Right lobe of liver (tissue), 6 donors: ENCODE data around the gene CAMSAP2. TPM values are rescaled to one million over a fixed set of nuclear protein-coding genes. Genes with fewer than 3 reads are reported as not detected.

Source experiments
- ATAC-seq, 4 donors: fragments of 200-7000 bp; cut with Tn5 transposase; one replicate each; pipeline ENCODE4 v1.9.1; 2020; ENCODE audit warnings: mild to moderate bottlenecking in 4 of 4, moderate library complexity in 4 of 4
- DNase-seq, 3 donors: peaks; one replicate each; pipeline ENCODE4 v3.0.0-alpha.2; 2020
- H3K27ac ChIP-seq, 3 donors: fragments of 200-600 bp; one replicate each; pipeline ENCODE4 v1.8.0; 2022
- H3K27me3 ChIP-seq, 2 donors: fragments of 200-600 bp; one replicate each; pipeline ENCODE4 v1.8.0; 2022
- H3K36me3 ChIP-seq, 4 donors: fragments of 200-600 bp; sonication (generic) in 1 of 4; one replicate each; pipeline versions ENCODE4 v1.5.1 to v1.8.0; 2017 to 2022; ENCODE audit warnings: control low read depth in 1 of 4
- H3K4me1 ChIP-seq, 4 donors: fragments of 200-600 bp; sonication (generic) in 1 of 4; one replicate each; pipeline versions ENCODE4 v1.5.1 to v1.8.0; 2017 to 2022; ENCODE audit warnings: control low read depth in 1 of 4
- H3K4me3 ChIP-seq, 3 donors: fragments of 200-600 bp; one replicate each; pipeline ENCODE4 v1.8.0; 2022
- H3K9me3 ChIP-seq, 4 donors: fragments of 200-600 bp; sonication (generic) in 1 of 4; one replicate each; pipeline versions ENCODE4 v1.5.1 to v1.8.0; 2017 to 2022; ENCODE audit warnings: control low read depth in 1 of 4
- CTCF ChIP-seq, 4 donors: fragments of 200-600 bp in 3 of 4; fragments of 450-650 bp in 1 of 4; IDR thresholded peaks; one replicate each; pipeline versions ENCODE4 v1.5.1 to v1.8.0; 2016 to 2022; ENCODE audit warnings: antibody characterized with exemption in 4 of 4, mild to moderate bottlenecking in 2 of 4
- POLR2A ChIP-seq: fragments of 450-650 bp; IDR thresholded peaks from one replicate; pipeline ENCODE4 v1.6.1; 2017; ENCODE audit warnings: antibody characterized with exemption, mild to moderate bottlenecking
- WGBS: methylation state at CpG from one replicate; pipeline ENCODE4 v1.1.6; 2018; ENCODE audit warnings: low coverage, low lambda C conversion rate; ENCODE audit not compliant: insufficient coverage; ENCODE audit errors: missing lambda C conversion rate; 5-methylcytosine and 5-hydroxymethylcytosine counted together
- intact Hi-C, 2 donors: fragments of 100-400 bp; cut with DNase I; formaldehyde crosslinking; loops; one replicate each; pipeline versions ENCODE4 v1.11.2 to v1.14.1; 2022
- total RNA-seq, 6 experiments: library from RNA; depleted of rRNA in 2 of 6; stranded (reverse); fragments of >200 nt in 2 of 6; fragmentation: NEBNext Ultra II Directional in 3 of 6; extraction: Animal tissue kit (Norgen Biotek cat#: 25700) in 3 of 6; gene quantifications; one replicate each; pipeline versions ENCODE4 v1.1.0 to v1.2.4, GENCODE V29; 2016 to 2023
- donor health status: DM: no; HTN: yes; CAD: no.
- donor health status: DM: no; HTN: no; CAD: no.
- donor health status: DM: no; HTN: no; CAD: no.
- donor health status: DM: no; HTN: yes; CAD: no.
- donor health status: DM: no; HTN: yes; CAD: no.

The CAMSAP2 gene
- total RNA-seq, 6 experiments from 2014 or later: 4.0 to 12.5 (median 8.0) TPM

- H3K27me3 ChIP-seq: no peaks in the 10 kb centered on the region
- TF ChIP-seq POLR2A: no peak
- TF ChIP-seq CTCF (IDR thresholded peaks at IDR 0.05): no peak
- H3K4me3 ChIP-seq: no peak overlapping the region
- ATAC-seq (no peak), DNase-seq (no peak)
- no peaks in the 10 kb centered on the region for H3K36me3 ChIP-seq
- H3K27ac ChIP-seq: no peak overlapping the region
- no peaks in the 10 kb centered on the region for H3K9me3 ChIP-seq
- intact Hi-C loops: no loop called here
- H3K4me1 ChIP-seq: no peaks in the 10 kb centered on the region
These were observed 38.3 kb downstream of the CAMSAP2 start for GRCh38 chr1:200776949-200777348.

GRCh38 chr1:200778766-200779165, 40.1 kb downstream of the CAMSAP2 start:
- H3K27ac ChIP-seq: no peak overlapping the region
- TF ChIP-seq POLR2A (no peak), CTCF (IDR thresholded peaks at IDR 0.05) (no peak)
- DNase-seq: no peak
- intact Hi-C loops: no loop called here
- H3K4me1 ChIP-seq: no peaks in the 10 kb centered on the region
- H3K9me3 ChIP-seq: no peaks in the 10 kb centered on the region
- H3K4me3 ChIP-seq: no peak overlapping the region
- 62% methylated on average over 4 of the region's 4 CpGs for WGBS
- no peaks in the 10 kb centered on the region for H3K27me3 ChIP-seq
- no peaks in the 10 kb centered on the region for H3K36me3 ChIP-seq
- no peak for ATAC-seq

- Histone ChIP-seq H3K36me3 (no peaks in the 10 kb centered on the region), H3K4me1 (no peaks in the 10 kb centered on the region), H3K9me3 (no peaks in the 10 kb centered on the region), H3K4me3 (no peak overlapping the region), H3K27ac (no peak overlapping the region), H3K27me3 (no peaks in the 10 kb centered on the region)
- no peak for DNase-seq
- 81% methylated on average over 2 of the region's 2 CpGs for WGBS
- intact Hi-C loops: no loop called here
- ATAC-seq: no peak
- TF ChIP-seq CTCF (IDR thresholded peaks at IDR 0.05): no peak
- TF ChIP-seq POLR2A: no peak
These were observed 40.6 kb downstream of the CAMSAP2 start for GRCh38 chr1:200779326-200779725.

GRCh38 chr1:200780545-200781369, 42.1 kb downstream of the CAMSAP2 start:
- DNase-seq (no peak), ATAC-seq (peak in 1 of 4 donors; percentile 44)
- WGBS: 57% methylated on average over 5 of the region's 5 CpGs
- H3K27ac ChIP-seq: no peak overlapping the region
- H3K4me3 ChIP-seq: no peak overlapping the region
- TF ChIP-seq CTCF (IDR thresholded peaks at IDR 0.05) (no peak), POLR2A (no peak)
- no peaks in the 10 kb centered on the region for H3K4me1 ChIP-seq
- H3K27me3 ChIP-seq: no peaks in the 10 kb centered on the region
- H3K36me3 ChIP-seq: no peaks in the 10 kb centered on the region
- intact Hi-C loops: no loop called here
- no peaks in the 10 kb centered on the region for H3K9me3 ChIP-seq
